ENCODE measurements around the gene NDST3. TPM values are rescaled to one million over a fixed set of nuclear protein-coding genes. Genes with fewer than 3 reads are reported as not detected.

NDST3 gene
- total RNA-seq, 1 experiment from 2014 or later: 0.70 TPM

DNA sequence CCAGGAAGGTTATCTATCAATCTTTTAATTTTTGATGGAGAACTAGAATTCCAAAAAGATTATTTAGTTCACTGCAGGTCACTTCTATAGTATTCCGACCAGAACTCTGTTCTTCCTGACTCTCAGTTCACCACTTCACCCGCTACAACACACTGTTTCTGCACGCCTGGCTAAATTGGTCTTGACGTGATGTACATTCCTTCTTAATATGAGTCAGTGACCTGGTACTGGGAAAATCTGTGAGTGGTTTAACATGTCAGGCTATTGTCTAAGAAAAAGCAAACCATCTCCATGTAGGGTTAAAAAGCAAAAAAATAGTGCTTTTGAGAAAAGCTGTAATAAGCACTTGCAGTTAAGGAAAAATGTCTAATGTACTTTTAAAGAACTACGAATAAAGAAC lies 120.4 kb downstream of the NDST3 start:
- H3K4me2 ChIP-seq (ENCODE audit: insufficient read depth, insufficient read length, low read length): no peak overlapping the region
- H4K20me1 ChIP-seq (ENCODE audit: control insufficient read depth, insufficient read depth, insufficient read length): no peaks in the 10 kb centered on the region
- no peak for TF ChIP-seq CTCF (conservative IDR thresholded peaks at IDR 0.05)
- H3K4me3 Mint-ChIP-seq: no peak overlapping the region
- no peak overlapping the region for H3K23ac ChIP-seq (ENCODE audit: insufficient read length, low read depth, low read length)
- H4K5ac ChIP-seq (ENCODE audit: insufficient read length, low read depth, low read length): no peak overlapping the region
- H3K4ac ChIP-seq (ENCODE audit: low read depth, low read length): no peak overlapping the region
- H3K9me3 Mint-ChIP-seq: peaks cover 6 to 7% of the 10 kb centered on the region in 2 experiments; a peak in 4 of 5 replicates
- H2BK12ac ChIP-seq (ENCODE audit: insufficient read length, low read depth, low read length): no peak overlapping the region
- H3K79me1 ChIP-seq (ENCODE audit: insufficient read depth, low read depth, low read length, poor library complexity, severe bottlenecking): no peaks in the 10 kb centered on the region
- no peak overlapping the region for H2BK15ac ChIP-seq (ENCODE audit: low read depth, low read length)
- H2BK120ac ChIP-seq (ENCODE audit: low read depth, low read length, poor library complexity, severe bottlenecking): no peak overlapping the region
- no peak overlapping the region for H3K27ac ChIP-seq (ENCODE audit: insufficient read length, low read depth, low read length)
- no peak overlapping the region for H3K14ac ChIP-seq (ENCODE audit: insufficient read depth, low read length)
- no peak overlapping the region for H2AK5ac ChIP-seq (ENCODE audit: insufficient read length, low read length)
- H4K8ac ChIP-seq (replicated peaks; ENCODE audit: insufficient read length, low read depth, low read length): no peak overlapping the region
- no peaks in the 10 kb centered on the region for H3K79me2 ChIP-seq (ENCODE audit: insufficient read depth, low read length)
- H3K4me1 ChIP-seq (ENCODE audit: insufficient read depth, low read length): no peaks in the 10 kb centered on the region
- H3K27me3 ChIP-seq (ENCODE audit: insufficient read depth, low read length): no peaks in the 10 kb centered on the region
- H4K91ac ChIP-seq (ENCODE audit: insufficient read length, low read depth, low read length): no peak overlapping the region
- no peak overlapping the region for H3K56ac ChIP-seq (ENCODE audit: insufficient read length, low read depth, low read length)
- H3K9ac ChIP-seq (ENCODE audit: extremely low read depth, insufficient read length, low read length): no peak overlapping the region
- no peak overlapping the region for H2BK5ac ChIP-seq (ENCODE audit: insufficient read length, low read length)
- H3K18ac ChIP-seq (ENCODE audit: insufficient read length, low read depth, low read length): no peak overlapping the region
- H2BK20ac ChIP-seq (ENCODE audit: low read depth, low read length, poor library complexity, severe bottlenecking): no peak overlapping the region
- no CpG with 5 or more reads among the region's 5 CpGs for WGBS (ENCODE audit: extremely low coverage, insufficient read length, low lambda C conversion rate)
- H3K27ac Mint-ChIP-seq: no peak overlapping the region
- peaks cover 0 to 7% (median 2%) of the 10 kb centered on the region in 3 experiments; a peak in 3 of 7 replicates for H3K36me3 Mint-ChIP-seq (ENCODE audit: insufficient read depth in 1 of 3, low read depth in 3 of 3)
- no peaks in the 10 kb centered on the region for H3K23me2 ChIP-seq (ENCODE audit: insufficient read length, low read depth, low read length, poor library complexity, severe bottlenecking)
- no peak for DNase-seq
- no peak overlapping the region for H3T11ph ChIP-seq (ENCODE audit: low read length)
- H3K4me1 Mint-ChIP-seq: no peaks in the 10 kb centered on the region; a peak in 1 of 4 replicates
- H3K9me3 ChIP-seq (ENCODE audit: control insufficient read depth, low read depth, low read length): no peaks in the 10 kb centered on the region
- H3K27me3 Mint-ChIP-seq (ENCODE audit: low read depth): no peaks in the 10 kb centered on the region
- no peak overlapping the region for H2AFZ ChIP-seq (ENCODE audit: low read length)
